ENCODE measurements around the gene PDCD2.
A peak's percentile ranks its signal among the peaks of the same experiment; 100 is the strongest.
"Not testable (repeated sequence)": the region's sequence is repeated elsewhere in the genome, so short reads cannot be mapped to it uniquely, and the experiment has no call there.

PDCD2 gene, protein sequence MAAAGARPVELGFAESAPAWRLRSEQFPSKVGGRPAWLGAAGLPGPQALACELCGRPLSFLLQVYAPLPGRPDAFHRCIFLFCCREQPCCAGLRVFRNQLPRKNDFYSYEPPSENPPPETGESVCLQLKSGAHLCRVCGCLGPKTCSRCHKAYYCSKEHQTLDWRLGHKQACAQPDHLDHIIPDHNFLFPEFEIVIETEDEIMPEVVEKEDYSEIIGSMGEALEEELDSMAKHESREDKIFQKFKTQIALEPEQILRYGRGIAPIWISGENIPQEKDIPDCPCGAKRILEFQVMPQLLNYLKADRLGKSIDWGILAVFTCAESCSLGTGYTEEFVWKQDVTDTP

DNA sequence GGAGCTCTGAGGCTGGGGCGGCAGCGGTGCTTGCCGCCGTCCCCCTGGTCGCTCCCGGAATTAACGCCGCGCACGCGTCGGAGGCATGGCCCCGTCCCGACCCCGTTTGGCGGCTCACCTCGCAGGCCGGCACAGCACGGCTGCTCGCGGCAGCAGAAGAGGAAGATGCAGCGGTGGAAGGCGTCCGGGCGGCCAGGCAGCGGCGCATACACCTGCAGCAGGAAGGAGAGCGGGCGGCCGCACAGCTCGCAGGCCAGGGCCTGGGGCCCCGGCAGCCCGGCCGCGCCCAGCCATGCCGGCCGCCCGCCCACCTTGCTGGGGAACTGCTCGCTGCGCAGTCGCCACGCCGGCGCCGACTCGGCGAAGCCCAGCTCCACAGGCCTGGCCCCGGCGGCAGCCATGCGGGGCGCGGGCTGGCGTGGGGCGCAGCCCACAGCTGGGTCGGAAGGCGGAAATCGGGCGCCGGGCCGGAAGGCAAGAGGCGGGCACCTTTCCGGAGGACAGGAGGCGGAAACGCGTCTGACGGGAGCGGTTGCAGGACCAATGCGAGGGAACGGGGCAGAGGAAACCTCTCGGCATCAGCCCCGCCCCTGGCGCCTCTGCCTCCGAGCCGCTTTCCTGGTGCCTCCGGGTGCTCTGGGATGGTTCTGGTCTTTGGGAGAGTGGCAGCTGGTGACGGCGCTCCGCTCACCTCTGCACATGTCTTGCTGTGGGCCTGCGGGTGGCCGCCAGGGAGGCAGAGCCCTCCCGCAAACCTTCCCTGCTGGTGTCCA, at the start of gene PDCD2:
TSS of gene PDCD2 (minus strand) at position 457 of the 773 bp plus-strand sequence. CDS start at position 401, 56 bp downstream.
- peak; percentile 83 to 92 for DNase-seq (ENCODE audit: low read depth in 1 of 2, low spot score in 1 of 2)

DNA sequence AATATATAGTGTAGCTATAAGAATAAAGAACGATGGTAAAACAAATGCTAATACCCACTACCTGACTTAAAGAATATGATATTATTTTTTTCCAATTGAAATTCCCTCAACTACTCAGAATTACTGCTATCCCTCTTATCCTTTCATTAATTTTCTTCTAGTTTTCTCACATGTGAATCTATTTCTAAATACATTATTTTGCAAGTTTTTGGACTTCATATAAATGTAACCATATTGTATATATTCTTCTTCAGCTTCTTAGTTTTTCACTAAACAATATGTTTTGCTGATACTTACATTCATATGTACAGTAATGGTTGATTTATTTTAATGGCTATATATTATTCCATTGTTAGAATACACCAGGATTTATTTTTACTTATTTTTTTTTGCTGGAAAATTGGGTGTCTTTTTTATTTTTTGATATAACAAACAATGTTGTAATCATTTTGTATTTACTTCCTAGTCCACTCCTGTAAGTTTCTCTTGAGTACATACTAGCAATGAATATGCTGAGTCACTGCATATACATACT, 31.6 kb upstream of the PDCD2 start:
- not testable (repeated sequence) for DNase-seq (ENCODE audit: low read depth in 1 of 2, low spot score in 1 of 2)

- DNase-seq (ENCODE audit: low read depth in 1 of 2, low spot score in 1 of 2), result not testable (repeated sequence)
Observed at GRCh38 chr6:170612256-170612804, 27.9 kb upstream of the PDCD2 start.

DNA sequence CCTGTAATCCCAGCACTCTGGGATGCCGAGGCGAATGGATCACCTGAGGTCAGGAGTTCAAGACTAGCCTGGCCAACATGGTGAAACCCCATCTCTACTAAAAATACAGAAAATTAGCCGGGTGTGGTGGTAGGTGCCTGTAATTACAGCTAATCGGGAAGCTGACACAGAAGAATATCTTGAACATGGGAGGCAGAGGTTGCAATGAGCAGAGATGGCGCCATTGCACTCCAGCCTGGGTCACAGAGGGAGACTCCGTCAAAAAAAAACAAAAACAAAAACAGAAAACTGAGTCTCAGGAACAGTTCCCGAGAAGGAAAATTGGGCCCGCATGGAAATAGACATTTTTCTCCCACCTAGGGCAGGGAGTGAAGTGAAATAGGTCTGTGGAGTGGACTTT, 24.8 kb upstream of the PDCD2 start:
- DNase-seq (ENCODE audit: low read depth in 1 of 2, low spot score in 1 of 2), result not testable (repeated sequence)

DNA sequence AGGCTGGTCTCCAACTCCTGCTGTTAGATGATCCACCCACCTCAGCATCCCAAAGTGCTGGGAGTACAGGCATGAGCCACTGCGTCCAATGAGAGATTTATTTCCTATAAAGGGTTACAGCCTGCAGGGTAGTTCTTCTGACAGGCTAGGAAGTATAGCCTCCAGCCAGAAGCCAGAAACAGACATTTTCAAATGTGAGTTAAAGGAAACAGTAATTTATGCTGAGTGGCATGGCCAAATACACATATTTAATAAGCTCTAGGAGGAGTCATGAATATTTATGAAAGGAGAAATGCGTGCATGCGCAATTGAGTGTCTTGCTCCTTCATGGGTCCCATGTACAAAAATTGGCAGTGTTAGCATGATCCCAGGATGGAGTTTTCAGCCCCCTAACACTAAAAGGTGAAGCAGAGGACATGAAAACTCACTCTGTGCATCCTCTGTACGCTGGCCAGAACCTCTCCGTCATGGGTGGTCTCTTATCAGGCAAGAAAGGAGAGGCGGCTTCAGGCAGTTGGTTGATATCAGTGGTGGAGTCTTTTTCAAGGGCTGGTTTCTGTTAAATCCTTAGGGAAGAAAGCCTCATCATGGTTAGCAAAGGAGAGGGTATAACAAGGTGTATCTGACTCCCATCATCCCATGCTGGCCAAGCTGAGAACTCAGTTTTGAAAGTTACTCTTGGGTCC, 21.3 kb upstream of the PDCD2 start:
- DNase-seq (ENCODE audit: low read depth in 1 of 2, low spot score in 1 of 2), result no peak

DNA sequence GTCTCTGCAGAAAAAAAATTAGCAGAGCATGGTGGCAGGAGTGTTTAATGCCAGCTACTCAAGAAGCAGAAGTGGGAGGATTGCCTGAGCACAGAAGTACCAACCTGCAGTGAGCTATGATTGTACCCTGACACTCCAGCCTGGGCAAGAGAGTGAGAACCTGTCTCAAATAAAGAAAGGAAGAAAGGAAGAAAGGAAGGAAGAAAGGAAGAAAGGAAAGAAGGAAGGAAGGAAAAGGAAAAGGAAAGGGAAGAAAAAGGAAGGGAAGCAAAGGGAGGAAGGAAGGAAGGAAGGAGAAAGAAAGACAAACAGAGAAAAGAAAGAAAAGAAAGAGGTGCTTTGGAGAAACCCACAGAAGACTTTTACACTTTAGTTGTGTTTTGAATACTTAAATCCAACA, 12.8 kb upstream of the PDCD2 start:
- DNase-seq (ENCODE audit: low read depth in 1 of 2, low spot score in 1 of 2), result no peak

GRCh38 chr6:170596426-170596825, 12.0 kb upstream of the PDCD2 start:
- DNase-seq (ENCODE audit: low read depth in 1 of 2, low spot score in 1 of 2), result no peak

GRCh38 chr6:170590725-170591124, 6.3 kb upstream of the PDCD2 start:
- DNase-seq (ENCODE audit: low read depth in 1 of 2, low spot score in 1 of 2), result no peak

- DNase-seq (ENCODE audit: low read depth in 1 of 2, low spot score in 1 of 2), result no peak
Observed at GRCh38 chr6:170584954-170585498, 589 bp upstream of the PDCD2 start.

GRCh38 chr6:170583756-170584180, 669 bp downstream of the PDCD2 start:
- DNase-seq (ENCODE audit: low read depth in 1 of 2, low spot score in 1 of 2), result no peak

DNA sequence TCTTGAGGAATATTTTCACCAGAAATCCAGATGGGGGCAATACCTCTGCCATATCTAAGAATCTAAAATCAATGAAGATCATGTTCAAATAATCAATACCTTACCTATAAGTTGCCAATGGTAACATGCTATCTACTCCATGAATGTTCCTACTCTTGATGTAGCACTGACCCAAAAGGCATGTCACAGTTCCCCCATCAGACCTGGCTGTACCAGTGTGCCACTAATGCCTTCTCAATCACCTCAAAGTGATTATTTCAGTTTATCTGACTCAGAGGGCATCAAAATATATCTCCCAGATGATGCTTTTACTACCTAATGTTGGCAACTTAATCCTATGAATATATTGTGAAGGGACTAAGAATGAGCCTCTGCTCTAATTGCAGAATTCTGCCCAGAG, 5.5 kb downstream of the PDCD2 start:
- no peak for DNase-seq (ENCODE audit: low read depth in 1 of 2, low spot score in 1 of 2)

DNA sequence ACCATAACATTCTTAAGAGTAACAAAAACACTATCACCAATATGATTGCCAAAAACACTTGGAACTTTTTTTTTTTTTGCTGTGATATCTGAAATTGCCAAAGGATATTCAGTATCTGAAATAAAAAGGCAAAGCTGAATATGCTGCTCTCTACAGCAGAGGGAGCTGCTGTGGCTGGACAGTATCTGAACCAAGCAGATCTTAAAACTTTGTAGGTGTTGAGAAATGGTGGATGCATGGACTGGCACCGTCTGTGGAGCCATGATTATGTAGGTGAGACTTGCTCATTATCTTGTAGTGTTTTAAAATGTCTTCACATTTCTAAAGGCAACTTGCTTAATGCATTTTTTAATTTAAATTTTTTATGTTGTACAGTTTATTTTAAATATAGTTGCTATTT, 9.2 kb downstream of the PDCD2 start:
- DNase-seq (ENCODE audit: low read depth in 1 of 2, low spot score in 1 of 2), result no peak

DNA sequence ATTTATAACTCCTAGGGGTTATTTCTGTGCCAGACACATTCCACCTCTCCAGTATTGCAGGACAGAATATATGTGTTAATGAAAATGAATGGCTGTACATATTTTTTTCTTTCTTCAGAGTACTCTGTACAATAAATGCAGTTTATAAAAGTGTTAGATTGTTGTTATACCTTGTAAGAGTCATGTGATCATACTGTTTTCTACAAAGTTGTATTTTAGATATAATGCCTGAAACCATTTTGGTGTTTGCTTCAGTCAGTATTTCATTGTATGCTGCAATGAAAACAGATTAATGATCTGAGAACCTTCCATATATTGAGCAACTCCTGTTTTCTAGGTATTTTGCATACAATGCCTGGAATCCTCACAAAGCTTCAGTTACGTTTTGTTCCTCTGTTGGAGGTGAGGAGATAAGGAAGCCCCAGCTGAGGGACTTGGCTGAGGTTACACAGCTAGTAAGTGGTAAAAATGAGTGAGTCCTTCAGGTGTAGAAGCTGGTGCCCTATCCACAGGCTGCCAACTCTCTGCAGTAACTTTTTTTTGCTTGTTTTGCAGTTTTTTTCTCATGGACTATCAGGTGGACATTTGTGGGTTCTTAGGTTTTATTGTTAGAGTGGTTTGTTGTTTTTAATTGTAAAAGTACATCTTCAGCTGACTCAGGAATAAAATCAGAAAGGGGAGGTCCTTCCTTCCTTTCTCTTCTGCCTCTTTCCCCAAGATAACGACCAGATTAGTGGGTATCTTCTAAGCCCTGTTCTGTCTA, 11.6 kb downstream of the PDCD2 start:
- no peak for DNase-seq (ENCODE audit: low read depth in 1 of 2, low spot score in 1 of 2)

GRCh38 chr6:170564936-170565530, 19.4 kb downstream of the PDCD2 start:
- DNase-seq (ENCODE audit: low read depth in 1 of 2, low spot score in 1 of 2), result no peak

DNA sequence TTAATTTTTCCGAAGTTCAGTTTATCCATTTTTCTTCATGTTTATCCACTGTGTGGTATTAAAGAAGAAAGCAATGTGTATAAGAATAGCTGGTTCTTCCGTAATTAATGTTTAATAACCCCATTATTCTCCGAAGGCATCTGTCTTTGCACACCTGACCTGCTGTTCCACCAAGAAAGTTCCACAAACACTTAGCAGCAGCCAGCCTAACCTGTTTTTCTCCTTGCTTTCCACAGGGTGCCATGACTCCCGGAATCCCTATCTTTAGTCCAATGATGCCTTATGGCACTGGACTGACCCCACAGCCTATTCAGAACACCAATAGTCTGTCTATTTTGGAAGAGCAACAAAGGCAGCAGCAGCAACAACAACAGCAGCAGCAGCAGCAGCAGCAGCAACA, 22.9 kb downstream of the PDCD2 start:
- no peak for DNase-seq (ENCODE audit: low read depth in 1 of 2, low spot score in 1 of 2)

DNA sequence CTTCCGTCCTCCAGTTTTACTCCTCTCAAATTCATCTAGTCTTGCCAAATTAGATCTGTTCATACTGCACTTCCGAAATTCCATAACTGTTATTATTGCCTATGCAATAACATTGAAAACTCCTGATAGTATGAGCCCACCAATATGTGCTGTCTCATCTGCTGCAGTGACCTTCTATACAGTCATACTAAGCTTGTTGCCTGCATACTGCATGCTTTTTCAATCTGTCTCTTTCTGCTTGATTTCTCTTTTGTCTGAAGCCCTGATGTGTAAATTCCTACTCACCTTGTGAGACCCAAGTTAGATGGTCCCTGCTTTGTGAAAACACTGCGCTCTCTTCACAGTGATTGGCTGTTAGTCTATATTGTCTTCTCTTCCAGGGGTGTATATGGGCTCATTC, 29.1 kb downstream of the PDCD2 start:
- DNase-seq (ENCODE audit: low read depth in 1 of 2, low spot score in 1 of 2), result no peak

DNA sequence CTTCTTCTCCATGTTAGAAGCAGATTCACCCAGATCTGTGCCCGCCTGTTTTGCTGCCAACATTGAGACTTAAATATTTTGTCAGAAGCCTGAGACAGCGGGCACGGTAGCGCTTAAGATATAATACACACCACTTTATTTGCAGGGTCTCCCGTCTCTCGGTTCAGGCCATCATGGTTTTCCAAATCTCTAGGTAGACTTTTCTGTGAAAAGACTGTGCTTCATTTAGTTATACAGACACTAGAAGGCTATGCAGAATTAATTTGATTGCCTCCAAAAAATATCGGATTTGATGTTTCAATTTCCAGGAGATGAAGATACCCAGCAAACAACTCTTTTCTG, 29.7 kb downstream of the PDCD2 start:
- no peak for DNase-seq (ENCODE audit: low read depth in 1 of 2, low spot score in 1 of 2)

DNA sequence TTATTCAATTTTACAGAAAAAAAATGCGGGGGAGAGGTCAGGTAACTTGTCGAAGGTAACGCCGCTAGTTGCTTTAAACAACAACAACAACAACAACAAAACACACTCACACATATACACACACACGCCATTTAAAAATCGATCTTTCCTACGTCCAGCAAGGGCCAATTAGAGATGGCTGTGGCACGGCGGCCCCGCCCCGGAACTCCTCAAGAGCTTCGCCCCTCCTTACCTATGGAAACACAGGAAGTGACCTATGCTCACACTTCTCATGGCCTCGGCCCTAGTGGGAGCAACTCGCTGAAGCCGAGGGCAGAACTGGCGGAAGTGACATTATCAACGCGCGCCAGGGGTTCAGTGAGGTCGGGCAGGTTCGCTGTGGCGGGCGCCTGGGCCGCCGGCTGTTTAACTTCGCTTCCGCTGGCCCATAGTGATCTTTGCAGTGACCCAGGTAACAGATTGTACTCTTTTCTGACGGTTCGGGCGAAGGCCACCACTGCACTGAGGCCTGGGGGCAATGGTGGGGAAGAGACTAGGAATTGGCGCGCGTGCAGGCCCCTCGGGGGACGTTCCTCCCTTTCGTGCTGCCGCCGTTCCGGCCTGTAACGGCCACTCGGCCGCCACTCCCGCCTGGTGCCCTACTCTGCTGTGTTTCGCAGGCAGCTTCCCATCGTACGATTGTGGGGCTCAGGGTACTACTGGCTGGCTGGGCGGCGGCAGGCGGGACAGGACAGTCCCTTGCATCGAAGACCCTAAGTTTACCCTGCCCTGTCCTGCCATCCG, 30.2 kb downstream of the PDCD2 start, which contains the start of gene TBP:
TSS of gene TBP (plus strand) at position 357 of the 783 bp plus-strand sequence. CDS start 2,661 bp downstream, outside the sequence.
- peak; percentile 94 to 96 for DNase-seq (ENCODE audit: low read depth in 1 of 2, low spot score in 1 of 2)

DNA sequence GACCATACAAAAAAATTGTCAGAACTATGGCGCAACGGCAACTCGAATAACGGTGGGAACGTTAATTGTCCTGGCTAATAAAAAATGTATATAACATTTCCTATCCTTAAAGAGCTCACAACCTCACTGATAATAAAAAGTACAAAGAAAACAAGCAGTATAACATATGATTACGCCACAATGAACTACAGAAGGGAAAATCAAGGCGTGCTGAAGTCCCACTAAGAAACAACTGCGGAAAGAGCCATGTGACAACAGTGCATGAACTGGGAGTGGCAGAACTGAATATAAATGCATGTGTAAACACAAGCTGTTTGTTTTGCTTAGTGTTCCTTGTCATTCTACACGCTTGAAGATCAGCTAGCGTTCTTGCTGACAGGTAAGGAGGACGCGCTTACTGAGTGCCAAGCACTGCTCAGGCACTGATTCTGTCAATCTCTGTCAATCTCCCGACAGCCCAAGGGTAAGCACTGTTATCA, 30.9 kb downstream of the PDCD2 start:
- DNase-seq (ENCODE audit: low read depth in 1 of 2, low spot score in 1 of 2), result no peak

All from activated CD4-positive, alpha-beta T cell treated with anti-CD3 and anti-CD28 coated beads, Interleukin-2, amount 50 U/mL, for 24 hours (primary cell).